ENCODE measurements around the gene SYNM. TPM values are rescaled to one million over a fixed set of nuclear protein-coding genes. Genes with fewer than 3 reads are reported as not detected.

SYNM gene
- total RNA-seq, 4 donors from 2014 or later, result 6.4 to 44.6 (median 36.4) TPM

DNA sequence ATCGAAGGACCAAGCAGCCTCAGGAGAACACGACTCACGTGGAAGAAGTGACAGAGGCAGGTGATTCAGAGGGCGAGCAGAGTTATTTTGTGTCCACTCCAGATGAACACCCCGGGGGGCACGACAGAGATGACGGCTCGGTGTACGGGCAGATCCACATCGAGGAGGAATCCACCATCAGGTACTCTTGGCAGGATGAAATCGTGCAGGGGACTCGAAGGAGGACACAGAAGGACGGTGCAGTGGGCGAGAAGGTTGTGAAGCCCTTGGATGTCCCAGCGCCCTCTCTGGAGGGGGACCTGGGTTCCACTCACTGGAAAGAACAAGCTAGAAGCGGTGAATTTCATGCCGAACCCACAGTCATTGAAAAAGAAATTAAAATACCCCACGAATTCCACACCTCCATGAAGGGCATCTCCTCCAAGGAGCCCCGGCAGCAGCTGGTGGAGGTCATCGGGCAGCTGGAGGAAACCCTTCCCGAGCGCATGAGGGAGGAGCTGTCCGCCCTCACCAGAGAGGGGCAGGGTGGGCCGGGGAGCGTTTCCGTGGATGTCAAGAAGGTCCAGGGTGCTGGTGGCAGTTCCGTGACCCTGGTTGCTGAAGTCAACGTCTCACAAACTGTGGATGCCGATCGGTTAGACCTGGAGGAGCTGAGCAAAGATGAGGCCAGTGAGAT lies 26.0 kb downstream of the SYNM start:
- no peak overlapping the region for H3K4me3 ChIP-seq
- no peaks in the 10 kb centered on the region for H3K9me3 ChIP-seq
- H3K4me1 ChIP-seq, result no peaks in the 10 kb centered on the region
- no peak for DNase-seq
- intact Hi-C loops (cut with DNase I; ENCODE audit: low total_unique reads), result no loop called here
- H3K36me3 ChIP-seq, result no peaks in the 10 kb centered on the region
- no peaks in the 10 kb centered on the region for H3K27me3 ChIP-seq
- TF ChIP-seq POLR2A (IDR thresholded peaks at IDR 0.05), result no peak
- TF ChIP-seq, protein P1, sequence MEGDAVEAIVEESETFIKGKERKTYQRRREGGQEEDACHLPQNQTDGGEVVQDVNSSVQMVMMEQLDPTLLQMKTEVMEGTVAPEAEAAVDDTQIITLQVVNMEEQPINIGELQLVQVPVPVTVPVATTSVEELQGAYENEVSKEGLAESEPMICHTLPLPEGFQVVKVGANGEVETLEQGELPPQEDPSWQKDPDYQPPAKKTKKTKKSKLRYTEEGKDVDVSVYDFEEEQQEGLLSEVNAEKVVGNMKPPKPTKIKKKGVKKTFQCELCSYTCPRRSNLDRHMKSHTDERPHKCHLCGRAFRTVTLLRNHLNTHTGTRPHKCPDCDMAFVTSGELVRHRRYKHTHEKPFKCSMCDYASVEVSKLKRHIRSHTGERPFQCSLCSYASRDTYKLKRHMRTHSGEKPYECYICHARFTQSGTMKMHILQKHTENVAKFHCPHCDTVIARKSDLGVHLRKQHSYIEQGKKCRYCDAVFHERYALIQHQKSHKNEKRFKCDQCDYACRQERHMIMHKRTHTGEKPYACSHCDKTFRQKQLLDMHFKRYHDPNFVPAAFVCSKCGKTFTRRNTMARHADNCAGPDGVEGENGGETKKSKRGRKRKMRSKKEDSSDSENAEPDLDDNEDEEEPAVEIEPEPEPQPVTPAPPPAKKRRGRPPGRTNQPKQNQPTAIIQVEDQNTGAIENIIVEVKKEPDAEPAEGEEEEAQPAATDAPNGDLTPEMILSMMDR (IDR thresholded peaks at IDR 0.05), result no peak
- no peak overlapping the region for H3K27ac ChIP-seq

DNA sequence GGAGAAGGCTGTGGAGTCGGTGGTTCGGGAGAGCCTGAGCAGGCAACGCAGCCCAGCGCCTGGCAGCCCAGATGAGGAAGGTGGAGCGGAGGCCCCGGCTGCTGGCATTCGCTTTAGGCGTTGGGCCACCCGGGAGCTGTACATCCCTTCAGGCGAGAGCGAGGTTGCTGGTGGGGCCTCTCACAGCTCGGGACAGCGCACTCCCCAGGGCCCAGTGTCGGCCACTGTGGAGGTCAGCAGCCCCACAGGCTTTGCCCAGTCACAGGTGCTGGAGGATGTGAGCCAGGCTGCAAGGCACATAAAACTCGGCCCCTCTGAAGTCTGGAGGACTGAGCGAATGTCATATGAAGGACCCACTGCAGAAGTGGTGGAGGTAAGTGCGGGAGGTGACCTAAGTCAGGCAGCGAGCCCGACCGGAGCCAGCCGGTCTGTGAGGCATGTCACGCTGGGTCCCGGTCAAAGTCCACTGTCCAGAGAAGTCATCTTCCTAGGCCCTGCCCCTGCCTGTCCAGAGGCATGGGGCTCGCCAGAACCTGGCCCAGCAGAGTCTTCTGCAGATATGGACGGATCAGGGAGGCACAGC lies 26.7 kb downstream of the SYNM start:
- no peak overlapping the region for H3K4me3 ChIP-seq
- no peaks in the 10 kb centered on the region for H3K36me3 ChIP-seq
- H3K9me3 ChIP-seq, result no peaks in the 10 kb centered on the region
- H3K4me1 ChIP-seq, result no peaks in the 10 kb centered on the region
- no peaks in the 10 kb centered on the region for H3K27me3 ChIP-seq
- no peak for DNase-seq
- intact Hi-C loops (cut with DNase I; ENCODE audit: low total_unique reads), result no loop called here
- no peak overlapping the region for H3K27ac ChIP-seq
- TF ChIP-seq, protein P1 (IDR thresholded peaks at IDR 0.05), result no peak
- no peak for TF ChIP-seq POLR2A (IDR thresholded peaks at IDR 0.05)

DNA sequence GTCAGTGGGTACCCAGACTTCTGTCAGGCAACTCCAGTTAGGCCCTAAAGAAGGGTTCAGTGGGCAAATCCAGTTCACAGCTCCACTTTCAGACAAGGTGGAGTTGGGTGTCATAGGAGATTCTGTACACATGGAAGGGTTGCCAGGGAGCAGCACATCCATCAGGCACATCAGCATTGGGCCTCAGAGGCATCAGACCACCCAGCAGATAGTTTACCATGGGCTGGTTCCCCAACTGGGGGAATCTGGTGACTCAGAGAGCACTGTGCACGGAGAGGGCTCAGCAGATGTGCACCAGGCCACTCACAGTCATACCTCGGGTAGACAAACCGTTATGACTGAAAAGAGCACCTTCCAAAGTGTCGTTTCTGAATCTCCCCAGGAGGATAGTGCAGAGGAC lies 27.2 kb downstream of the SYNM start:
- Histone ChIP-seq H3K27me3 (no peaks in the 10 kb centered on the region), H3K27ac (no peak overlapping the region)
- DNase-seq, result no peak

DNA sequence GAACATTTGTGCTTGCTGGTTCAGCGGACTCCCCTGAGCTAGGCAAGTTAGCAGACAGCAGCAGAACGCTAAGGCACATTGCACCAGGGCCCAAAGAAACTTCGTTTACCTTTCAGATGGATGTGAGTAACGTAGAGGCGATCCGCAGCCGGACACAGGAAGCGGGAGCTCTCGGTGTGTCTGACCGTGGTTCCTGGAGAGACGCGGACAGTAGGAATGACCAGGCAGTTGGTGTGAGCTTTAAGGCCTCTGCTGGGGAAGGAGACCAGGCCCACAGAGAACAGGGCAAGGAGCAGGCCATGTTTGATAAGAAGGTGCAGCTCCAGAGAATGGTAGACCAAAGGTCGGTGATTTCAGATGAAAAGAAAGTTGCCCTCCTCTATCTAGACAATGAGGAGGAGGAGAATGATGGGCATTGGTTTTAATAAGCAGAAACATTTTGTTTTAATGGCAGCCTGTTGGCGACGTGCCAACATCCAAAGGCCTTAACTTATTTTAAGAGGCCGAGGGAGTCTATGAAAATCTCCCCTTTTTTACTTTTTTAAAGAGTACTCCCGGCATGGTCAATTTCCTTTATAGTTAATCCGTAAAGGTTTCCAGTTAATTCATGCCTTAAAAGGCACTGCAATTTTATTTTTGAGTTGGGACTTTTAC lies 27.9 kb downstream of the SYNM start:
- DNase-seq, result no peak
- TF ChIP-seq POLR2A (IDR thresholded peaks at IDR 0.05), result no peak
- TF ChIP-seq, protein P1 (IDR thresholded peaks at IDR 0.05), result no peak
- Histone ChIP-seq H3K9me3 (no peaks in the 10 kb centered on the region), H3K4me1 (no peaks in the 10 kb centered on the region), H3K27me3 (no peaks in the 10 kb centered on the region), H3K27ac (no peak overlapping the region), H3K36me3 (no peaks in the 10 kb centered on the region), H3K4me3 (no peak overlapping the region)
- intact Hi-C loops (cut with DNase I; ENCODE audit: low total_unique reads), result no loop called here

More for the DNA sequence above, 27.2 kb downstream of the SYNM start:
- H3K4me1 ChIP-seq, result no peaks in the 10 kb centered on the region
- TF ChIP-seq, protein P1 (IDR thresholded peaks at IDR 0.05), result no peak
- no peaks in the 10 kb centered on the region for H3K9me3 ChIP-seq
- H3K36me3 ChIP-seq, result no peaks in the 10 kb centered on the region
- intact Hi-C loops (cut with DNase I; ENCODE audit: low total_unique reads), result no loop called here
- no peak overlapping the region for H3K4me3 ChIP-seq

DNA sequence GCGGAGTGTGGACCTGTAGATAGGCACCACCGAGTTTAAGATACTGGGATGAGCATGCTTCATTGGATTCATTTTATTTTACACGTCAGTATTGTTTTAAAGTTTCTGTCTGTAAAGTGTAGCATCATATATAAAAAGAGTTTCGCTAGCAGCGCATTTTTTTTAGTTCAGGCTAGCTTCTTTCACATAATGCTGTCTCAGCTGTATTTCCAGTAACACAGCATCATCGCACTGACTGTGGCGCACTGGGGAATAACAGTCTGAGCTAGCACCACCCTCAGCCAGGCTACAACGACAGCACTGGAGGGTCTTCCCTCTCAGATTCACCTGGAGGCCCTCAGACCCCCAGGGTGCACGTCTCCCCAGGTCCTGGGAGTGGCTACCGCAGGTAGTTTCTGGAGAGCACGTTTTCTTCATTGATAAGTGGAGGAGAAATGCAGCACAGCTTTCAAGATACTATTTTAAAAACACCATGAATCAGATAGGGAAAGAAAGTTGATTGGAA lies 29.5 kb downstream of the SYNM start:
- intact Hi-C loops (cut with DNase I; ENCODE audit: low total_unique reads), result no loop called here
- no peaks in the 10 kb centered on the region for H3K9me3 ChIP-seq
- no peak for DNase-seq
- no peaks in the 10 kb centered on the region for H3K4me1 ChIP-seq
- no peaks in the 10 kb centered on the region for H3K27me3 ChIP-seq
- TF ChIP-seq POLR2A (IDR thresholded peaks at IDR 0.05), result no peak
- TF ChIP-seq, protein P1 (IDR thresholded peaks at IDR 0.05), result no peak
- no peak overlapping the region for H3K27ac ChIP-seq
- no peaks in the 10 kb centered on the region for H3K36me3 ChIP-seq
- H3K4me3 ChIP-seq, result no peak overlapping the region
